ENCODE results near the gene WRNIP1.
A peak's percentile ranks its signal among the peaks of the same experiment; 100 is the strongest.
"Not testable (repeated sequence)": the region's sequence is repeated elsewhere in the genome, so short reads cannot be mapped to it uniquely, and the experiment has no call there.

The WRNIP1 gene

DNA sequence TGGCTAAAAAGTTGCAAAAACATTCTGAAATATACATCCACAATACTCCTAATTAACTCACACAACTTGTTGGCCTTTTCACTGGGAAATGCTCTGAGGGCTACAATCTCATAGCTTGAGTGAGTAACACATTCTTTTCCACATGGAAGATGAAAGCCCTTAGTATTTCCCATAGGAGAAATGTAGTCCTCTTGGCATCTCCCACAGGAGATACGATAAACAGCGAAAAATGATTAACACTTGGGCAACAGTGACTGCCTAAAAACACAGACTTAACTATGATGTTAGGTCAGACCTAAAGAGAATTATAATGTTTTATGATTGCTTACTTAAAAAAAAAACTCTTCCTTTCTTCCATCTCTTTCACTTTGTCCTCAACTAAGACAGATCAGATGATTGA is 23.4 kb upstream of the WRNIP1 start:
- DNase-seq, result no peak

- DNase-seq, result no peak
Observed at GRCh38 chr6:2743280-2744208, 21.6 kb upstream of the WRNIP1 start.

GRCh38 chr6:2744209-2744771 is 20.9 kb upstream of the WRNIP1 start:
- DNase-seq, result peak in 1 of 2 experiments; percentile 36

DNA sequence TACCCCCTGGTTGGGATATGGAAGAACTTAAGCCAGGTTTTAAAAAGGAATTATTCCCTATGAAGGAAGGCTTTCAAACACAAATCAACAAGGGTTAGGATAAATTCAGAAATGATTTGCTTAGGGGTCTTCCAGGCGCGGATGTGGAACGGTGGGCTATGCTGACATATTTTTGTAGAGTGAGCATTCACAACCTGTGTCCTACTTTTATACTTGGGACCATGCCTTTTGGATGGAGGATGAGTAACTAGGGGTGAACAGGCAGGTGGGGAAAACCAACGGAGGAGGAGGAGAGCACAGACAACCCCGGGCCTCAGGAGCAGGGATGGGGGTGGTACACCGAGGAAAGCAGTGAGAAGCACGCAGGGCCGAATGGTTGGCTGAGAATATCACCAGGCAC is 20.4 kb upstream of the WRNIP1 start:
- no peak for DNase-seq

DNA sequence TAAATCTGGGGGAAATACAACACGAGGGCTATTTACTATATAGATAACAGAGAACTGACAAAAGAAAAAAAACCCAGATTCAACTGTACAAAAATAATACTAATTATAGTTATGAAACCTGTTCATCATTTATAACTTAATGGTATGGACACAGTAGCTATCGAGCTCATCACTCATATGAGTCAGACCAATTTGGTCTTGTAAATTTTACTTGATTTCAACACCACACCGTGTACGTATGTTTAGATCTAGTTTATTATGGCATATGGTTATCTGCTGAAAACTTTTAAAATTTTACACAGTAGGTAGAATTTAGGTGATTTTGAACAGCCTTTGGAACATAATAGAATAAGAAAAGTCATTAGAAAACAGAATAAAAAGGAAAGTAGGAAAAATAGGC is 19.9 kb upstream of the WRNIP1 start:
- no peak for DNase-seq

DNA sequence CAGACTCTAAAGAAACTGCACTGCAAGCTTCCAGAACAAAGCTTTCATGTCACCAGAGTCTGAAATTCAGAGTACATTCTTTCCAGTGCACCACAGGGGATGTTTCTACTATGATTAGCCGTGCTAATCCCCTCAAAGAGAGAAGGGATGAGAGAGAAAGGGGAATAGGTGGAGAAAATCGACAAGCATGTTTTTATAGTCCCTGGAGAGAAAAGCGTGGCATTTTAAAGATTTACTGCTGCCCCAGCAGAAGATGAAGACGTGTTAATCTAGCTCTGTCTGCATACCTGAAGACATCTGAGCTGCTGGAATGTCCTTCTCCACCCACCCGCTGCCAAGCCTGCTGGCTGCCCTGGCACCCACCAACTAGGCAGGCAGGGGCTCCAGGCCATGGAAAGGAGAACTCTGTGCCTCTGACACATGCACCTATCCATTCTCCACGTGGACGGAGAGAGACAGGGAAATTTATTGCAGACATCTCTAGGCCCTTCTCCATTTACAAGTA is 18.6 kb upstream of the WRNIP1 start:
- no peak for DNase-seq

DNA sequence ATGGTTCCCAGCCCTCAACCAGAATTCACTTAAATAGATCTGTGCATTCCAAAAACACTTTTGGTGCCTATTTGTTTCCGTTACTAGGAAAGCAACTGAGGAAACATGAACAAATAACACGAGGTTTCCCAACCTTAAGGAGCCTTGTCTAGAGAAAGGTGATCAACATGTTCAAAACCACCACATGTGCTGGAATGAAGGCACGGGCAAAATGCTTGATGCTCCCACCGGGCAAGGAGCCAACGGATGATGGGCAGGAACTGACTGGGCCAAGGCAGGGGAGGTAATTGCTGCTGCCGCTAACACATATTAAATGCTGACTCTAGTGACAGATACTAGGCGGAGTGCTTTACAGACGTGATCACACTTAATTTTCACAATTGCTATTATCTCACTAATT is 17.0 kb upstream of the WRNIP1 start:
- DNase-seq, result no peak

DNA sequence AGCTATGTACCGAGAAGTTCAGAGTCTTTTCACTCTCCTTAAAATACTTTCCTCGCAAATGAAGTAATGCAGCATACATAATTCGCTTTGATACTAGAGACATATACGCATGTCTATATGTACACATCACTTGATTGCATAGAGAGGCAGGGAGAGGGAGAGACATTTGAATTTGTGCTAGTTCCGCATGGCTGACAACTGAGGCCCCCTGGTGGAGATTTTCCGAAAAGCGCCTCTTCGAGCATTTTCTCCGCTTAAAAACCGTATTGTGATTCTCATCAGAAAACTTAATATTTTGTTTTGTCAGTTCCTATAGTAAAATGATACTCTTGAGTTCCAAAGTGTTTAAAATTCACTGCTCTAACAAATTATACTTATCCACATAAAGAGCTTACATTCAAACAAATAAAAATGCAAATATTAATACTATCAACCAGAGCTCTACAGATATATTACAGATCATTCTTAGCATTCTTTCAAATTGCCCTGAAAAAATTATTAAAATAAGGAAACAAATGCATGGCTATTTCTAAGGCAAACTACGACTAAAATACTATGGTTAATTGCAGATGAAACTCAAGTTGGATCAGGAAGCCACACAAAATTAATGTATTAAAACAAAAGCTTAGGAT is 15.1 kb upstream of the WRNIP1 start:
- DNase-seq, result peak; percentile 28 to 82

GRCh38 chr6:2750832-2751231 is 14.4 kb upstream of the WRNIP1 start, which contains the start of gene MYLK4:
MYLK4 (minus strand) TSS chr6:2750922; CDS start chr6:2749294, 1,628 bp downstream.
- DNase-seq, result no peak

DNA sequence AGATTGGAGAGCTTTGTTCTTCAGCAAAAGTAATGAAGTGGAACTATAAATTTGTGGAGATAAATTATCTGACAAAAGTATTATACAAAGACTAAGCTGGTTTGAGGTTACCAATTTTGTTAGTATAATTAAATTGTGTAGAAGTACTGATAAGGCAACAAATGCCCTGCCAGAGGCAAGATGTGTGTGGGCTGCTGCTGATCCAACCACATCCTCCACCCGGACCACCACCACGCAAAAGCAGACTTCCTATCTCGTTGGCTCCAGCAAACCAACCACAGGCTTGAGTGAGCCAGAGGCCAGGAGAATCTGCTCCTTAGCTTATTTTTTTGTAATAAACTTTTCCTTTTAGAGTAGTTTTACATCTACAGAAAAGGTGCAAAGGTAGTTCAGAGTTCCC is 13.3 kb upstream of the WRNIP1 start:
- no peak for DNase-seq

DNA sequence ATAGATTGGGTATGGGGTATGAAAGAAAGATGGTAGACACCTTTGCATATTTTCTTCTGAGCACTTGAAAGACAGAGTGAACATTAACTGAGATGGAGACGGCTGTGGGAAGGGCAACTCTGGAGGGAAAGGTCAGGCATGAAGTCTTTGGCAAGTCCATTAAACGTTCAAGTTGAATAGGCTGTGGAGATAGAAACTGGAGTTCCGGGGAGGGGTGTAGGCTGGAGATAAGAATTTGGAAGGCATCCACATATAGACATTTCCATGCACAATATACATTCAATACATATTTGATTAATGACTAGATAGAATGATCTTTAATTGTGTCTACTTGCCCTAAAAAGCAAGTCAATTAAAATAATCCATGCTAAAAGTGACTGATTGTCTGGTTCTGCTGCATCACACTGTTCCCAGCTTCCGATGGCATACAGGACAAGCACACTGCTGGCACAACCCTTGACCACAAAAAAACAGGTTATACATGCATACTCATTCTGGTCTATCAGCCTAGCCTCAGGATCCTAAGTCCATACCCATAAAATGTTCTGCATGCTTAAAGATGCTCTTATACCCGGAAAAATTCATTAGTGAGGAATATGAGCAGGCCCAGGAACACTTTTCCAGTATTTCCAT is 12.6 kb upstream of the WRNIP1 start:
- DNase-seq, result no peak

GRCh38 chr6:2753110-2753489 is 12.1 kb upstream of the WRNIP1 start:
- DNase-seq, result no peak

DNA sequence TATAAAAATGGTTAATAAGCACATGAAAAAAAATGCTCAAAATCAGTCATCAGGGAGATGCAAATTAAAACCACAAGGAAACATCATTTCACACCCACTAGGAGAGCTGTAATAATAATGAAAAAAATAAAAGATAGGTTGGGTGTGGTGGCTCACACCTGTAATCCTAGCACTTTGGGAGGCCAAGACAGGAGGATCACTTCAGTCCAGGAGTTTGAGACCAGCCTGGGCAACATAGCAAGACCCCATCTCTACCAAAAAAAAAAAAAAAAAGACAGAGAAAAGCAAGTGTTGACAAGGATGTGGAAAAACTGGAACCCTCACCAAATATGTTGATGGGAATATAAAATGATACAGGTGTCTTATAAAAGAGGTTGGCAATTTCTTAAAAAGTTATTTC is 11.4 kb upstream of the WRNIP1 start:
- DNase-seq, result no peak

DNA sequence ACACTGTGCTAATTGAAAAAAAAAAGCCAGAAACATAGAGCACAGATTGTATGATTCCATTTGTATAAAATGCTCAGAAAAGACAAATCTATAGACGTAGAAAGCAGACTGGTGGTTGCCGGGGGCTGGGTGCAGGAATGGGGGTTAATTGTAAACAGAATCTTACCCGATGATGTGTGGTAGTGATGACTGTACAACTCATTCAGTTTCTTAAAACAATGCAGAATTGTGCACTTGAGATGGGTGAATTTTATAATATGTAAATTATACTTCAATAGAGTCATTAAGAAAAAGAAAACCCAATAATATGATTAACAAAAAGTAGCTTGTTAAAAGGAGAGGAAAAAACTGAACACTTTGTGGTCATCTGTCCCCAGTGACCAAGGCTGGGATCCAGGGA is 10.8 kb upstream of the WRNIP1 start:
- no peak for DNase-seq

- DNase-seq, result no peak
Observed at GRCh38 chr6:2754911-2755310, 10.3 kb upstream of the WRNIP1 start.

GRCh38 chr6:2755456-2755855 is 9.7 kb upstream of the WRNIP1 start:
- no peak for DNase-seq

GRCh38 chr6:2756241-2756640 is 9.0 kb upstream of the WRNIP1 start:
- no peak for DNase-seq

DNA sequence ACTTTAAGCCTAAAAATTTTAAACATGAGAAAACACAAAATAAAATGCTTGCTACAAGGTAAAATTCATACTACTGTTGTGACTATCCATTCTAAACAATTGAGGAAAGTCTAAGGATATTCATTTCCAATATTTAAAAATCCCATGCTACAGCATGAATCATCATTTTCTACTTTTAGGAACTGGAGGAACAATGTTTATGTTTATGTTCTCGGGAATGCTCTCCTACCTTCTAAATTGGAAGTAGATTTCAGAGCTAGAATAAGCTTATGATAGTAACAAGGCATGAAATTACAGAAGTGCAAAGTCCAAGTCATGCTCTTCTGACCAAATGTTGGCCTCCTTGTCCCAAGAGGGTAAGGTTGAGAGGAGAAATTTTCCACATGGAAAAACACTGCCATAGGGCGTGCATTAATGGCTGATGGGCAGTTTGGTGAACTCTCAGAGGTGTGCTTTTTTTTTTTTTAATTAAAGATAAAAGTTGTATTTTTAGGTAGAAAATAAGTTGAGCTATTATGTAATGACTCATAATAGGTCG is 8.4 kb upstream of the WRNIP1 start:
- peak in 1 of 2 experiments; percentile 27 for DNase-seq

DNA sequence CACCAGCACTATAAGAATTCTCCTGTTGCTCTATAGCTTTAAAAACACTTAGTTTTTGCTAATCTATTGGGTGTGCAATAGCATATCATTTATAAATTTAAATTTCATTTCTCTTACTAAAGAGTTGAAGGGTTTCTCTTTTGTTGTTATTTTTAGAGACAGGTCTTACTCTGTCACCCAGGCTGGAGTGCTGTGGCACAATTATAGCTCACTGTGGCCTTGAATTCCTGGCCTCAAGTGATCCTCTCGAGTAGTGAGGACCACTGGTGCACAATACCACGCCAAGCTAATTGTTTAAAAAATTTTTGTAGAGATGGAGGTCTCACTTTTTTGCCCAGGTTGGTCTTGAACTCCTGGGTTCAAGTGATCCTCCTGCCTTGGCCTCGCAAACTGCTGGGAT is 6.2 kb upstream of the WRNIP1 start:
- DNase-seq, result no peak

GRCh38 chr6:2760882-2761842 is 4.0 kb upstream of the WRNIP1 start:
- no peak for DNase-seq

DNA sequence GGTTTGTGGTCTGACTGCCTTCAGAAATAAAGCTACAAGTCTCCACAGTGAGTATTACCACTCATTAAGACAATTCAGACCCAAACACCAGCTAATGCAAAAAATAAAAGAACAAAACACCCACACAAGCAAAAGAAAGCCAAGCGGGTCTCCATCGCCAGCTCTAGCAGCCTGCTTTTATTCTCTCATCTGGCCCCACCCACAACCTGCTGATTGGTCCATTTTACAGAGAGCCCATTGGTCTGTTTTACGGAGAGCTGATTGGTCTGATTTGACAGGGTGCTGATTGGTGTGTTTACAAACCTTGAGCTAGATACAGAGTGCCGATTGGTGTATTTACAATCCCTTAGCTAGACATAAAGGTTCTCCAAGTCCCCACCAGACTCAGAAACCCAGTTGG is 2.3 kb upstream of the WRNIP1 start:
- DNase-seq, result not testable (repeated sequence)

DNA sequence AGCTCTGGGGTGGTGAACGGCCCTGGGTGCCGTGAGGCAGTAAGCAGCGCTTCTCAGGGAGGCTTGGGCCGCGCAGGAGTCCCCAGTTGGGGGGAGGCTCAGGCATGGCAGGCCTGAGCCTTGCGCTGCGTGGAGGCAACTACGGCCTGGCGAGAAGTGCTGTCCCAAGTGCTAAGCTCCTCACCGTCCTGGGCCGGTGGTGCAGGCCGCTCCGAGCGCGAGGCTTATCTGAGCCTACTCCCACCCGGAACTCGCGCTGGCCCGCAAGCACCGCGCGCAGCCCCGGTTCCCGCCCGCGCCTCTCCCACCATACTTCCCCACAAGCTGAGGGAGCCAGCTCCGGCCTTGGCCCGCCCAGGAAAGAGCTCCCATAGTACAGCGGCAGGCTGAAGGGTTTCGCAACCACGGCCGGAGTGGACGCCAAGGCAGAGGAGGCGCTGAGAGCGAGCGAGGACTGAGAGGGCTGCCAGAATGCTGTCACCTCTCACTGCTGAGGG is 1.8 kb upstream of the WRNIP1 start:
- no peak for DNase-seq
